GM13977 (cell line): Measurements from ENCODE around the gene TRPV3.

Experiments
- DNase-seq: peaks from one replicate; pipeline ENCODE4 v3.0.0; 2012; ENCODE audit warnings: low spot score
- in situ Hi-C: fragments of 300-500 bp; cut with MboI; formaldehyde crosslinking; loops from one replicate; pipeline ENCODE4 v1.12.0; 2022; ENCODE audit warnings: low sequenced_read_pairs, low pct_unique_long_range_greater_than_20kb, mixed read lengths, inconsistent platforms; ENCODE audit not compliant: unreplicated experiment
- TF ChIP-seq, protein P1 (sequence below): IDR thresholded peaks from 2 replicates; pipeline ENCODE4 v1.5.1; 2012; ENCODE audit warnings: mild to moderate bottlenecking, control low read depth; ENCODE audit not compliant: insufficient read depth; ENCODE audit errors: extremely low read depth, missing control alignments

Gene TRPV3

DNA sequence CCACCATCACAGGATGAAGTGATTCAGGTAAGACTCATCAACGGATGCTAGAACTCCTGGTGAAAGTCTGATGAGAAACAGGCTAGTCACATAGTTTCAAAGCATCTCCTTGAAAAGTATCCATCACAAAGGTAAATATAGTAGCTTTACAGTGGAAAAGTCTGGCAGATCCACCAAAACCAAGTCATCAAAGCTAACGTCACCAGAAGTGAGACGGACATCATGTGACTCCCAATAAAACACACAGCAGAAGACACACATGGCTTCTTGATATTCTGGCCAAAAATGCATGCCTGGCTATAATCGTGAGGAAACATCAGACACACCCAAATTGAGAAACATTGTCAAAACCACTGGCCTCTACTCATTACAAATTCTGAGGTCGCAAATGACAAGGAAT lies 17.9 kb upstream of the TRPV3 start:
- TF ChIP-seq, protein P1, sequence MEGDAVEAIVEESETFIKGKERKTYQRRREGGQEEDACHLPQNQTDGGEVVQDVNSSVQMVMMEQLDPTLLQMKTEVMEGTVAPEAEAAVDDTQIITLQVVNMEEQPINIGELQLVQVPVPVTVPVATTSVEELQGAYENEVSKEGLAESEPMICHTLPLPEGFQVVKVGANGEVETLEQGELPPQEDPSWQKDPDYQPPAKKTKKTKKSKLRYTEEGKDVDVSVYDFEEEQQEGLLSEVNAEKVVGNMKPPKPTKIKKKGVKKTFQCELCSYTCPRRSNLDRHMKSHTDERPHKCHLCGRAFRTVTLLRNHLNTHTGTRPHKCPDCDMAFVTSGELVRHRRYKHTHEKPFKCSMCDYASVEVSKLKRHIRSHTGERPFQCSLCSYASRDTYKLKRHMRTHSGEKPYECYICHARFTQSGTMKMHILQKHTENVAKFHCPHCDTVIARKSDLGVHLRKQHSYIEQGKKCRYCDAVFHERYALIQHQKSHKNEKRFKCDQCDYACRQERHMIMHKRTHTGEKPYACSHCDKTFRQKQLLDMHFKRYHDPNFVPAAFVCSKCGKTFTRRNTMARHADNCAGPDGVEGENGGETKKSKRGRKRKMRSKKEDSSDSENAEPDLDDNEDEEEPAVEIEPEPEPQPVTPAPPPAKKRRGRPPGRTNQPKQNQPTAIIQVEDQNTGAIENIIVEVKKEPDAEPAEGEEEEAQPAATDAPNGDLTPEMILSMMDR = no peak
- DNase-seq = no peak
- in situ Hi-C loops = loop anchor here (25.0 kb wide), 1 partner anchor 88 kb away; the partner anchor contains the start of gene ASPA

DNA sequence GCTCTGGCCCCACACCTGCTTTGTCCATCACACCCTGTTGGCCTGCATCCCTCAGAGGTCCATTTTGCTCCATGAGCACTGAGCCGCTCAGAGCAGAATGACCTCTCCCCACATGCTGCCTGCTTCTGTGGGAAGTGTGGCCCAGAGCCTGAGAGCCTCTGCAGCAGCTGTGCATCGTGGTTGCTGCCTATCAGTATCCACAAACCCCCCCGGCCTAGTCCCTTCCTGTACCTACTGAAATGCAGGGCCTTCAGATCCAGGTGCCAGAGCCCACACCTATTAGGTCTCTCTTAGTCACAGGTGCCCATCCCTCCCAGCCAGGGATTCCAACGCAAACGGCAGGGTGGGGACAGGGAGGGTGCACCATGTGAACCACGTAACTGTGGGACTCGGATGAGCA lies 16.6 kb upstream of the TRPV3 start:
- in situ Hi-C loops = no loop called here
- TF ChIP-seq, protein P1 = no peak
- DNase-seq = no peak

DNA sequence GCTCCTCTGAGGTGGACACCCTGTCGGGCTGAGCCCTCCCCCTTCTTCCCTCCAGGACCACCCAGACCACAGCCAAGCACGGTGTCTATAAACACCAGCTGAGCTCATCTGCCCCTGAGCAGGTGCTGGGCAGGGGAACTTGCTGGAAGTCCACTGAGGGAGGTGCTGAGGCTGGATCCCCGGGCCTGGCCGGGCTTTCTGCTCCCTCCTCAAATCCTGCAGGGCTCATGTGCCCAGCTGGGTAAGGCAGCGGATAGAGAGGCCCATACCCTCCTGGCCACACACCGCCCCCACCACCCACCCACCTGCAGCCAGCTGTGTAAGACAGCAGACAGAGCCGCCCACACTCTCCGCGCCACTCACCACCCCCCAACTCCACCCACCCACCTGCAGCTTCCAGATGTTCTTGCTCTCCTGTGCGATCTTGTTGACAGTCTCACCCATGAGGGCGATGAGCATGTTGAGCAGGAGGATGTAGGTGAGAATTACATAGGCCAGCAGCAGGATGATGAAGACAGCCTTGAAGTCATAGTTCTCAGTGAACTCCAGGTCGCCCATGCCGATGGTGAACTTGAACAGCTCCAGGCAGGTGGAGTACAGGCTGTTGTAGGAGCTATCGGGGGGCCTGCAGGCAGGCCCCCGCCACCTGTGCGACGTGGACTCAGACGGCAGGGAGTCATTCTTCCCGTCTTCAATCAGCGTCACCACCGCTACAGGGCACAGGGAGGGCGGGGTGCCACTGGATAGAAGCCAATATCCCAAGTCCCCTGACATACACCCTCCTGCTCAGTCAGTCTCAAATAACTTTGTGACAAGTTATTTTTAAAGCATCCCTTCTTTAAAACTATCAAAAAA lies 15.9 kb upstream of the TRPV3 start:
- in situ Hi-C loops = no loop called here
- no peak for DNase-seq
- TF ChIP-seq, protein P1 = no peak

DNA sequence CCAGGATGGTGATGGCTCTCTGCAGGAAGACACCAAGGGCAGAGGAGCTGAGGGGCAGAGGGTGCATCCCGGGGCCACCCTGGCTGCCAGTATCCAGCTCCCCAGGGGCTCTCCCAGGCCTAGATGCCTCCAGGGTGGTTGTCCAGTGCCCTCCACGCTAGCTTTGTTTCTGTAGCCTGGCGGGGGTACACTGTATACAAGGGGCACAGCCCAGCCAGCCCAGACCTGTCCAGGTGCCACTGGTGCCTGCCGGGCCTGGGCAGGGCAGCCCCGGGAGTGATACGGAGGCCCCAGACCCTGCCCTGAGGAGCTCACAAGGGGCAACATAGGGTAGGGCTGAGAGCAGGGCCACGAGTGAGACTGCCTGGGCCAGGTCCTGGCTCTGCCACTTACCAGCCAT lies 14.6 kb upstream of the TRPV3 start:
- DNase-seq = no peak
- in situ Hi-C loops = no loop called here
- TF ChIP-seq, protein P1 = no peak

DNA sequence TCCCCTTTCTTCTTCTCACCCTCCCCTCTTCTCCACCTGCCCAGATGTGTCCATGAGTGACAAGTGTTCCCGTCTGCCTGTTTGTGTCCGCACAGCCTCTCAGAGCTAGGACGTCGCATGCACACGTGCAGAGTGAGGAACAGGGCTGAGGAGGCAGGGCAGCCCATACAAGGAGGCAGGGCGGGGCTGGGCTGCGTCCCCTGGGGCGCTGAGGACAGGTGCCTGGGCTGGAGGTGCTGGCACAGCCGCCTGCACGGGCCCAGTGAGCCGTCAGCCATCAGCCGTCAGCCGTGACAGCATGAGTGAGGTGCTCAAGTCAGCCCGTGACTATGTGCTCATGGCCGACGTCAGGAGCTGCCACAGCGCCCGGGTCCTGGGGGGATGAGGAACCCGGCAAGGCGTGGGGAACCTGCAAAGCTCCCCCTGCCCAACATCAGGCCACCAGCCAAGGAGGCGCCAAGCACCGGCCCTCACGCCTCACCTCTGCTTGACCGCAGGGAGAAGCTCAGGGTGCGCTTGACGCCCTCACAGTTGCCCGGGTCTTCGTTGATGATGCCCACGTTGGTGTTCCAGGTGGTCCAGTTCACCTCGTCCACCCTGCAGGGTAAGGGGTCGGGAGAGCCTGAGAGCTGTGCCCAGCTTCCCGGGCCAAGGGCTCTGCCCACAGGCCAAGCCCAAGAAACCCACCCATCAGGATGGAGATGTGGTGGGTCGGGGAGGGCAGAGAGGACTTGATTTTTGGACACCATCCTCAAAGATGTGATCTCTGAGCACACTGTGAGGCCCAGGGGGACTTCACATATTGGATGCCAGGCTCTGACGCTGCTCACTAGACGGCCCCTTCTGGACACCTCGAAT lies 13.7 kb upstream of the TRPV3 start:
- in situ Hi-C loops = no loop called here
- DNase-seq = no peak
- TF ChIP-seq, protein P1 = no peak

DNA sequence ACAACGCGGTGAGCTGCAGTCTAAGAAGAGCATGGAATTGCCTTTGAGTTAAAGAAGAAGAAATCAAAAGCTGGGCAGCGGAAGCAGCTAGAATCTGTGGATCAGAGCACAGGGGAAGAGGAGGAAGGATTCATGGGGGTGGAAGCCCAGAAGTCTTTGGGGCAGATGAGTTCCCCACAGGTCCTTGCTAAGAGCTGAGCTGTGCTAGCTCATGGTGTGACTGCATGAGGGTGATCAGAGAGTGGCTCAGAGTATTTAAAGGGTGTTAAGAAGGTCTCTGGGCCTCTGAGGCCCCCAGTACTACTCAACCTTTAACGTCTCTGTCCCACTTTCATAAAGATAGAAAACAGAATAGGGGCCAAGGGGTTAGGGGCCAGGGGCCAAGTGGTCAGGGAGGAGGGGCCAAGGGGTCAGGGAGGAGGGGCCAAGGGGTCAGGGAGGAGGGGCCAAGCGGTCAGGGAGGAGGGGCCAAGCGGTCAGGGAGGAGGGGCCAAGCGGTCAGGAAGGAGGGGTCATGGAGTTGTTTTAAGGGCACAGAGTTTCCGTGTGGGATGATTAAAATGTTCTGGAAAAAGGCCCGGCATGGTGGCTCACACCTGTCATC lies 12.0 kb upstream of the TRPV3 start:
- no peak for DNase-seq
- TF ChIP-seq, protein P1 = no peak
- in situ Hi-C loops = no loop called here
